Endothelial cell of umbilical vein (primary cell): ENCODE data around the gene SSH2.
"Not testable (repeated sequence)": the region's sequence is repeated elsewhere in the genome, so short reads cannot be mapped to it uniquely, and the experiment has no call there.

ENCODE experiments used
- CTCF ChIP-seq, 2 donors: IDR thresholded peaks; 1 replicate in 1 of 2; 2 replicates in 1 of 2; pipeline ENCODE4 v1.5.1; 2011; ENCODE audit warnings: low read length in 2 of 2, mild to moderate bottlenecking in 2 of 2, moderate library complexity in 2 of 2, control low read depth in 1 of 2, inconsistent platforms in 1 of 2, low read depth in 1 of 2; ENCODE audit not compliant: insufficient read depth in 1 of 2; ENCODE audit errors: extremely low read depth in 1 of 2
- EZH2 ChIP-seq: IDR thresholded peaks from 2 replicates; pipeline ENCODE4 v1.6.1; 2012; ENCODE audit warnings: borderline replicate concordance, low read depth, mild to moderate bottlenecking, moderate library complexity, low read length, inconsistent platforms; ENCODE audit not compliant: severe bottlenecking
- MAX ChIP-seq: IDR thresholded peaks from 2 replicates; pipeline ENCODE4 v1.6.1; 2011; ENCODE audit not compliant: insufficient read depth, insufficient read length
- MYC ChIP-seq: IDR thresholded peaks from one replicate; pipeline ENCODE4 v1.6.1; 2011; ENCODE audit warnings: mild to moderate bottlenecking, low read depth, low read length
- POLR2AphosphoS5 ChIP-seq: IDR thresholded peaks from 2 replicates; pipeline ENCODE4 v1.6.1; 2012; ENCODE audit warnings: low read depth, mild to moderate bottlenecking, control low read depth, low read length, moderate library complexity; ENCODE audit not compliant: insufficient read depth

GRCh38 chr17:29857105-29857504 is 72.9 kb downstream of the SSH2 start:
- TF ChIP-seq CTCF (IDR thresholded peaks at IDR 0.05; ENCODE audit: extremely low read depth in 1 of 2, insufficient read depth in 1 of 2, low read depth in 1 of 2, low read length in 2 of 2); EZH2; MYC; MAX; POLR2AphosphoS5: not testable (repeated sequence)
